Osteoblast (primary cell): ENCODE data around the gene PRPF6. TPM values are rescaled to one million over a fixed set of nuclear protein-coding genes. Genes with fewer than 3 reads are reported as not detected.

Source experiments
- DNase-seq: peaks from one replicate; pipeline ENCODE4 v3.0.0; 2011; ENCODE audit warnings: low spot score, mixed read lengths; ENCODE audit not compliant: insufficient read length; ENCODE audit errors: missing footprints
- H2AFZ ChIP-seq: 2 replicates; pipeline ENCODE4 v1.6.0; 2011; ENCODE audit warnings: mild to moderate bottlenecking, low read length
- H3K27ac ChIP-seq: 2 replicates; pipeline ENCODE4 v1.5.1; 2011; ENCODE audit warnings: mild to moderate bottlenecking, low read depth, low read length, moderate library complexity
- H3K27me3 ChIP-seq: 2 replicates; pipeline ENCODE4 v1.6.0; 2012; ENCODE audit warnings: mild to moderate bottlenecking, control low read depth, inconsistent platforms, low read length, moderate library complexity; ENCODE audit not compliant: insufficient read depth
- H3K36me3 ChIP-seq: 2 replicates; pipeline ENCODE4 v1.5.1; 2011; ENCODE audit warnings: mild to moderate bottlenecking, low read length, control low read depth, moderate library complexity; ENCODE audit not compliant: insufficient read depth
- H3K4me1 ChIP-seq: 2 replicates; pipeline ENCODE4 v1.5.1; 2011; ENCODE audit warnings: mild to moderate bottlenecking, low read length, control low read depth, moderate library complexity; ENCODE audit not compliant: insufficient read depth
- H3K4me2 ChIP-seq: 2 replicates; pipeline ENCODE4 v1.6.0; 2011; ENCODE audit warnings: mild to moderate bottlenecking, low read length; ENCODE audit not compliant: insufficient read depth
- H3K4me3 ChIP-seq: fragments of 200-600 bp; sonication (generic); 3 replicates; pipeline ENCODE4 v1.5.1; 2012; ENCODE audit warnings: mild to moderate bottlenecking, low read length, inconsistent platforms; ENCODE audit not compliant: insufficient read depth
- H3K79me2 ChIP-seq: 2 replicates; pipeline ENCODE4 v1.6.0; 2012; ENCODE audit warnings: mild to moderate bottlenecking, low read length, control low read depth, inconsistent platforms; ENCODE audit not compliant: insufficient read depth
- H3K9me3 ChIP-seq: 2 replicates; pipeline ENCODE4 v1.5.1; 2011; ENCODE audit warnings: low read depth, low read length, control low read depth
- H4K20me1 ChIP-seq: 2 replicates; pipeline ENCODE4 v1.6.0; 2012; ENCODE audit warnings: mild to moderate bottlenecking, low read length, control low read depth; ENCODE audit not compliant: insufficient read depth
- CTCF ChIP-seq: IDR thresholded peaks from 2 replicates; pipeline ENCODE4 v1.5.1; 2011; ENCODE audit warnings: mild to moderate bottlenecking, low read depth, low read length, moderate library complexity; ENCODE audit errors: extremely low read depth
- total RNA-seq: library from RNA; depleted of rRNA; stranded (reverse); fragments of >200 nt; gene quantifications from 2 replicates; pipeline ENCODE4 v1.2.3, GENCODE V29; 2012

The PRPF6 gene
- total RNA-seq, 1 donor: 56.1 TPM

- no peak overlapping the region for H3K4me3 ChIP-seq
- H3K27ac ChIP-seq: no peak overlapping the region
- H2AFZ ChIP-seq: no peak overlapping the region
- no peaks in the 10 kb centered on the region for H3K9me3 ChIP-seq
- no peaks in the 10 kb centered on the region for H3K4me1 ChIP-seq
- H3K79me2 ChIP-seq: peaks cover 3% of the 10 kb centered on the region
- no peaks in the 10 kb centered on the region for H3K27me3 ChIP-seq
- no peak for DNase-seq
- no peaks in the 10 kb centered on the region for H4K20me1 ChIP-seq
- no peak for TF ChIP-seq CTCF
- peaks cover 51% of the 10 kb centered on the region for H3K36me3 ChIP-seq
- H3K4me2 ChIP-seq: no peak overlapping the region
These were observed 34.7 kb downstream of the PRPF6 start for GRCh38 chr20:64015635-64016034.

GRCh38 chr20:64021124-64021975, 40.4 kb downstream of the PRPF6 start:
- Histone ChIP-seq H2AFZ (no peak overlapping the region), H3K36me3 (peaks cover 64% of the 10 kb centered on the region), H3K9me3 (no peaks in the 10 kb centered on the region), H3K27me3 (no peaks in the 10 kb centered on the region), H3K4me1 (no peaks in the 10 kb centered on the region), H3K4me2 (no peak overlapping the region), H3K79me2 (peaks cover 2% of the 10 kb centered on the region), H3K27ac (no peak overlapping the region), H3K4me3 (no peak overlapping the region), H4K20me1 (peaks cover 20% of the 10 kb centered on the region)
- no peak for DNase-seq
- no peak for TF ChIP-seq CTCF

GRCh38 chr20:64022671-64023360, 41.9 kb downstream of the PRPF6 start:
- DNase-seq: peak; percentile 48
- H3K27ac ChIP-seq: no peak overlapping the region
- H4K20me1 ChIP-seq: peaks cover 20% of the 10 kb centered on the region
- no peaks in the 10 kb centered on the region for H3K9me3 ChIP-seq
- H3K4me2 ChIP-seq: no peak overlapping the region
- no peak overlapping the region for H2AFZ ChIP-seq
- no peak overlapping the region for H3K4me3 ChIP-seq
- peaks cover 69% of the 10 kb centered on the region for H3K36me3 ChIP-seq
- no peaks in the 10 kb centered on the region for H3K4me1 ChIP-seq
- H3K79me2 ChIP-seq: peaks cover 2% of the 10 kb centered on the region
- no peak for TF ChIP-seq CTCF
- H3K27me3 ChIP-seq: no peaks in the 10 kb centered on the region
